Natural killer cell (primary cell): ENCODE measurements around the gene CYLD. TPM values are rescaled to one million over a fixed set of nuclear protein-coding genes. Genes with fewer than 3 reads are reported as not detected.

Experiments used
- ATAC-seq, 3 donors: fragments of 150-1000 bp in 2 of 3; fragments of 200-7000 bp in 1 of 3; cut with Tn5 transposase; 1 replicate in 1 of 3; 2 replicates in 2 of 3; pipeline ENCODE4 v1.10.0; 2021; ENCODE audit warnings: mild to moderate bottlenecking in 2 of 3, moderate library complexity in 2 of 3
- DNase-seq, 2 donors: peaks; one replicate each; pipeline versions ENCODE4 v3.0.0 to v3.0.0-alpha.2; 2013 to 2021; ENCODE audit warnings: mixed read lengths in 1 of 2
- H3K27ac ChIP-seq: one replicate; pipeline ENCODE4 v1.5.1; 2013; ENCODE audit warnings: mild to moderate bottlenecking, low read length
- H3K27me3 ChIP-seq: one replicate; pipeline ENCODE4 v1.6.1; 2013; ENCODE audit warnings: low read length; ENCODE audit not compliant: control insufficient read depth, insufficient read depth
- H3K36me3 ChIP-seq: one replicate; pipeline ENCODE4 v1.6.1; 2013; ENCODE audit warnings: low read length; ENCODE audit not compliant: control insufficient read depth, insufficient read depth
- H3K4me1 ChIP-seq: one replicate; pipeline ENCODE4 v1.6.1; 2013; ENCODE audit warnings: low read length; ENCODE audit not compliant: control insufficient read depth, insufficient read depth
- H3K4me3 ChIP-seq: one replicate; pipeline ENCODE4 v1.5.1; 2013; ENCODE audit warnings: low read length
- H3K9me3 ChIP-seq: one replicate; pipeline ENCODE4 v1.6.1; 2013; ENCODE audit warnings: low read length; ENCODE audit not compliant: control insufficient read depth, insufficient read depth
- H3K27ac Mint-ChIP-seq, 2 donors: one replicate each; pipeline ENCODE4 v1.8.0; 2022; ENCODE audit warnings: mild to moderate bottlenecking in 2 of 2, mixed read lengths in 2 of 2, moderate library complexity in 1 of 2
- H3K27me3 Mint-ChIP-seq, 2 donors: one replicate each; pipeline ENCODE4 v1.8.0; 2022; ENCODE audit warnings: low read depth in 2 of 2, mixed read lengths in 2 of 2
- H3K36me3 Mint-ChIP-seq: one replicate; pipeline ENCODE4 v1.8.0; 2022; ENCODE audit warnings: mixed read lengths
- H3K4me1 Mint-ChIP-seq, 2 donors: one replicate each; pipeline ENCODE4 v1.8.0; 2022; ENCODE audit warnings: mixed read lengths in 2 of 2
- H3K4me3 Mint-ChIP-seq: one replicate; pipeline ENCODE4 v1.8.0; 2022; ENCODE audit warnings: mild to moderate bottlenecking, moderate library complexity, mixed read lengths
- H3K9me3 Mint-ChIP-seq, 2 donors: one replicate each; pipeline ENCODE4 v1.8.0; 2022; ENCODE audit warnings: mixed read lengths in 2 of 2
- CTCF ChIP-seq: fragments of 200-600 bp; IDR thresholded peaks from one replicate; pipeline ENCODE4 v1.8.0; 2022; ENCODE audit warnings: antibody characterized with exemption
- WGBS: methylation state at CpG from one replicate; pipeline ENCODE4 v1.1.7; 2013; ENCODE audit warnings: missing lambda C conversion rate; ENCODE audit not compliant: insufficient coverage; 5-methylcytosine and 5-hydroxymethylcytosine counted together
- intact Hi-C: fragments of 100-400 bp; cut with micrococcal nuclease; formaldehyde crosslinking; loops from one replicate; pipeline ENCODE4 v1.14.2; 2022
- total RNA-seq, 4 donors: library from RNA; stranded (reverse); fragments of 120-200 nt in 1 of 4; gene quantifications; one replicate each; pipeline versions ENCODE4 v1.2.3 to v1.2.4, GENCODE V29; 2013 to 2022

The CYLD gene
- total RNA-seq, 3 donors from 2014 or later (not counting 1 experiment from before 2014, with no cell fraction given) = 227 to 246 (median 236) TPM

- Histone ChIP-seq H3K27ac (peak overlapping the region; percentile 59), H3K4me1 (peaks cover 54% of the 10 kb centered on the region), H3K4me3 (no peak overlapping the region), H3K36me3 (no peaks in the 10 kb centered on the region), H3K9me3 (peaks cover 10% of the 10 kb centered on the region), H3K27me3 (no peaks in the 10 kb centered on the region)
- Mint-ChIP-seq H3K9me3 (peaks cover 0 to 4% of the 10 kb centered on the region in 2 donors), H3K27me3 (peaks cover 0 to 3% of the 10 kb centered on the region in 2 donors), H3K36me3 (peaks cover 6% of the 10 kb centered on the region), H3K4me3 (peak overlapping the region; percentile 82), H3K4me1 (peaks cover 33 to 42% of the 10 kb centered on the region in 2 donors), H3K27ac (peak overlapping the region; percentile 86 to 95)
- DNase-seq = peak in 1 of 2 donors; percentile 70
- TF ChIP-seq CTCF = no peak
- no peak for ATAC-seq
- WGBS = 84% methylated on average over 19 of the region's 19 CpGs
- intact Hi-C loops = loop anchor here (2.0 kb wide), 1 partner anchor 15 kb away; no protein-coding TSS in a partner anchor
Observed at GRCh38 chr16:50699326-50700159, 42.3 kb upstream of the CYLD start.

GRCh38 chr16:50702725-50703124 lies 39.2 kb upstream of the CYLD start:
- H3K4me3 ChIP-seq = no peak overlapping the region
- Mint-ChIP-seq H3K4me1 (peaks cover 17 to 20% of the 10 kb centered on the region in 2 donors), H3K4me3 (no peak overlapping the region), H3K27me3 (peaks cover 0 to 5% of the 10 kb centered on the region in 2 donors), H3K36me3 (peaks cover 17% of the 10 kb centered on the region), H3K27ac (peak overlapping the region; percentile 59 to 68), H3K9me3 (peaks cover 3 to 9% of the 10 kb centered on the region in 2 donors)
- no peaks in the 10 kb centered on the region for H3K36me3 ChIP-seq
- no peak overlapping the region for H3K27ac ChIP-seq
- no peak for TF ChIP-seq CTCF
- peaks cover 11% of the 10 kb centered on the region for H3K9me3 ChIP-seq
- ATAC-seq (peak; percentile 74 to 80 (median 79)), DNase-seq (no peak)
- no peaks in the 10 kb centered on the region for H3K27me3 ChIP-seq
- 59% methylated on average over 3 of the region's 3 CpGs for WGBS
- intact Hi-C loops = loop anchor here (2.0 kb wide), 1 partner anchor 38 kb away; no protein-coding TSS in a partner anchor
- H3K4me1 ChIP-seq = peaks cover 30% of the 10 kb centered on the region

DNA sequence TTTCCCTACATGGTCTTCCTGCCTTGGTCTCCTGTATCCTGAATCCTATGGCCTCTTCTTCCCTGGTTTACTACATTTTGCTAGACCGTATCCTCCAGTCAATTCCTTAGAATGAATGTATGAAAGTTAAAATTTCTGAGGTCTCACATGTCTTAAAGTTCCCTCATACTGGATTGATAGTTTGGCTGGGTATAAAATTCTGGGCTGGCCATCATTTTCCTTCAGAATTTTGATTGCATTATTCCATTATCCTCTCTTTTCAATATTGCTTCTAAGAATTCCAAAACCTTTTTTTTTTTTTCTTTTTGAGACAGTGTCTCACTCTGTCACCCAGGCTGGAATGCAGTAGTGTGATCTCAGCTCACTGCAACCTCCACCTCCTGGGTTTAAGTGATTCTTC lies 37.6 kb upstream of the CYLD start:
- ATAC-seq (no peak), DNase-seq (no peak)
- H3K27ac Mint-ChIP-seq = no peak overlapping the region
- peaks cover 3 to 9% of the 10 kb centered on the region in 2 donors for H3K9me3 Mint-ChIP-seq
- TF ChIP-seq CTCF = no peak
- peaks cover 12 to 14% of the 10 kb centered on the region in 2 donors for H3K4me1 Mint-ChIP-seq
- Histone ChIP-seq H3K27me3 (no peaks in the 10 kb centered on the region), H3K4me3 (no peak overlapping the region), H3K9me3 (peaks cover 11% of the 10 kb centered on the region), H3K27ac (no peak overlapping the region), H3K4me1 (peaks cover 25% of the 10 kb centered on the region), H3K36me3 (no peaks in the 10 kb centered on the region)
- H3K27me3 Mint-ChIP-seq = peaks cover 0 to 5% of the 10 kb centered on the region in 2 donors
- H3K36me3 Mint-ChIP-seq = peaks cover 17% of the 10 kb centered on the region
- H3K4me3 Mint-ChIP-seq = no peak overlapping the region
- no CpG with 5 or more reads among the region's 1 CpG for WGBS
- intact Hi-C loops = no loop called here
